ENCODE data around the gene PRR18.

PRR18 gene

GRCh38 chr6:166334878-166335277 is 26.7 kb upstream of the PRR18 start:
- Histone ChIP-seq H3K4me1 (ENCODE audit: control insufficient read depth in 2 of 2, insufficient read depth in 2 of 2, low read length in 2 of 2) (peaks cover 7 to 9% of the 10 kb centered on the region in 2 donors), H3K36me3 (ENCODE audit: control insufficient read depth in 2 of 2, insufficient read depth in 2 of 2, low read length in 2 of 2) (peaks cover 14 to 25% of the 10 kb centered on the region in 2 donors)

GRCh38 chr6:166333172-166333995 is 25.2 kb upstream of the PRR18 start:
- Histone ChIP-seq H3K4me3 (ENCODE audit: low read length in 2 of 2) (no peak overlapping the region), H3K9ac (ENCODE audit: low read depth in 1 of 2, low read length in 2 of 2) (no peak overlapping the region), H3K36me3 (ENCODE audit: control insufficient read depth in 2 of 2, insufficient read depth in 2 of 2, low read length in 2 of 2) (peaks cover 14 to 31% of the 10 kb centered on the region in 2 donors), H3K27me3 (ENCODE audit: control insufficient read depth in 2 of 2, insufficient read depth in 2 of 2, low read length in 2 of 2) (no peaks in the 10 kb centered on the region), H3K4me1 (ENCODE audit: control insufficient read depth in 2 of 2, insufficient read depth in 2 of 2, low read length in 2 of 2) (peaks cover 6 to 9% of the 10 kb centered on the region in 2 donors), H3K9me3 (ENCODE audit: control insufficient read depth in 2 of 2, low read length in 2 of 2) (no peaks in the 10 kb centered on the region), H3K27ac (ENCODE audit: low read depth in 2 of 2, low read length in 2 of 2) (no peak overlapping the region)

More at GRCh38 chr6:166334878-166335277, 26.7 kb upstream of the PRR18 start:
- H3K27me3 ChIP-seq (ENCODE audit: control insufficient read depth in 2 of 2, insufficient read depth in 2 of 2, low read length in 2 of 2): no peaks in the 10 kb centered on the region
- H3K9me3 ChIP-seq (ENCODE audit: control insufficient read depth in 2 of 2, low read length in 2 of 2): no peaks in the 10 kb centered on the region
- no peak overlapping the region for H3K27ac ChIP-seq (ENCODE audit: low read depth in 2 of 2, low read length in 2 of 2)
- H3K4me3 ChIP-seq (ENCODE audit: low read length in 2 of 2): no peak overlapping the region
- H3K9ac ChIP-seq (ENCODE audit: low read depth in 1 of 2, low read length in 2 of 2): no peak overlapping the region

GRCh38 chr6:166331503-166332415 is 23.6 kb upstream of the PRR18 start:
- Histone ChIP-seq H3K27me3 (ENCODE audit: control insufficient read depth in 2 of 2, insufficient read depth in 2 of 2, low read length in 2 of 2) (no peaks in the 10 kb centered on the region), H3K36me3 (ENCODE audit: control insufficient read depth in 2 of 2, insufficient read depth in 2 of 2, low read length in 2 of 2) (peaks cover 13 to 31% of the 10 kb centered on the region in 2 donors), H3K9ac (ENCODE audit: low read depth in 1 of 2, low read length in 2 of 2) (no peak overlapping the region), H3K27ac (ENCODE audit: low read depth in 2 of 2, low read length in 2 of 2) (no peak overlapping the region), H3K4me3 (ENCODE audit: low read length in 2 of 2) (no peak overlapping the region), H3K4me1 (ENCODE audit: control insufficient read depth in 2 of 2, insufficient read depth in 2 of 2, low read length in 2 of 2) (peaks cover 6 to 9% of the 10 kb centered on the region in 2 donors), H3K9me3 (ENCODE audit: control insufficient read depth in 2 of 2, low read length in 2 of 2) (no peaks in the 10 kb centered on the region)

- peaks cover 6 to 9% of the 10 kb centered on the region in 2 donors for H3K4me1 ChIP-seq (ENCODE audit: control insufficient read depth in 2 of 2, insufficient read depth in 2 of 2, low read length in 2 of 2)
- no peak overlapping the region for H3K9ac ChIP-seq (ENCODE audit: low read depth in 1 of 2, low read length in 2 of 2)
- no peaks in the 10 kb centered on the region for H3K27me3 ChIP-seq (ENCODE audit: control insufficient read depth in 2 of 2, insufficient read depth in 2 of 2, low read length in 2 of 2)
- no peak overlapping the region for H3K4me3 ChIP-seq (ENCODE audit: low read length in 2 of 2)
- peaks cover 18 to 33% of the 10 kb centered on the region in 2 donors for H3K36me3 ChIP-seq (ENCODE audit: control insufficient read depth in 2 of 2, insufficient read depth in 2 of 2, low read length in 2 of 2)
- no peak overlapping the region for H3K27ac ChIP-seq (ENCODE audit: low read depth in 2 of 2, low read length in 2 of 2)
- H3K9me3 ChIP-seq (ENCODE audit: control insufficient read depth in 2 of 2, low read length in 2 of 2): no peaks in the 10 kb centered on the region
Measured at GRCh38 chr6:166330612-166331011, 22.4 kb upstream of the PRR18 start.

GRCh38 chr6:166325383-166326042 is 17.3 kb upstream of the PRR18 start:
- peaks cover 33 to 49% of the 10 kb centered on the region in 2 donors for H3K36me3 ChIP-seq (ENCODE audit: control insufficient read depth in 2 of 2, insufficient read depth in 2 of 2, low read length in 2 of 2)
- no peaks in the 10 kb centered on the region for H3K9me3 ChIP-seq (ENCODE audit: control insufficient read depth in 2 of 2, low read length in 2 of 2)
- peaks cover 0 to under 1% of the 10 kb centered on the region in 2 donors for H3K4me1 ChIP-seq (ENCODE audit: control insufficient read depth in 2 of 2, insufficient read depth in 2 of 2, low read length in 2 of 2)
- H3K27ac ChIP-seq (ENCODE audit: low read depth in 2 of 2, low read length in 2 of 2): no peak overlapping the region
- H3K4me3 ChIP-seq (ENCODE audit: low read length in 2 of 2): no peak overlapping the region
- no peaks in the 10 kb centered on the region for H3K27me3 ChIP-seq (ENCODE audit: control insufficient read depth in 2 of 2, insufficient read depth in 2 of 2, low read length in 2 of 2)
- H3K9ac ChIP-seq (ENCODE audit: low read depth in 1 of 2, low read length in 2 of 2): no peak overlapping the region

GRCh38 chr6:166323395-166323794 is 15.2 kb upstream of the PRR18 start:
- H3K9ac ChIP-seq (ENCODE audit: low read depth in 1 of 2, low read length in 2 of 2): no peak overlapping the region

GRCh38 chr6:166318649-166319600 is 10.7 kb upstream of the PRR18 start:
- Histone ChIP-seq H3K4me1 (ENCODE audit: control insufficient read depth in 2 of 2, insufficient read depth in 2 of 2, low read length in 2 of 2) (no peaks in the 10 kb centered on the region), H3K9ac (ENCODE audit: low read depth in 1 of 2, low read length in 2 of 2) (no peak overlapping the region), H3K9me3 (ENCODE audit: control insufficient read depth in 2 of 2, low read length in 2 of 2) (no peaks in the 10 kb centered on the region), H3K27ac (ENCODE audit: low read depth in 2 of 2, low read length in 2 of 2) (no peak overlapping the region), H3K27me3 (ENCODE audit: control insufficient read depth in 2 of 2, insufficient read depth in 2 of 2, low read length in 2 of 2) (no peaks in the 10 kb centered on the region), H3K36me3 (ENCODE audit: control insufficient read depth in 2 of 2, insufficient read depth in 2 of 2, low read length in 2 of 2) (peaks cover 15 to 21% of the 10 kb centered on the region in 2 donors), H3K4me3 (ENCODE audit: low read length in 2 of 2) (no peak overlapping the region)

More at GRCh38 chr6:166323395-166323794, 15.2 kb upstream of the PRR18 start:
- Histone ChIP-seq H3K36me3 (ENCODE audit: control insufficient read depth in 2 of 2, insufficient read depth in 2 of 2, low read length in 2 of 2) (peaks cover 37 to 47% of the 10 kb centered on the region in 2 donors), H3K4me1 (ENCODE audit: control insufficient read depth in 2 of 2, insufficient read depth in 2 of 2, low read length in 2 of 2) (no peaks in the 10 kb centered on the region), H3K9me3 (ENCODE audit: control insufficient read depth in 2 of 2, low read length in 2 of 2) (no peaks in the 10 kb centered on the region), H3K27me3 (ENCODE audit: control insufficient read depth in 2 of 2, insufficient read depth in 2 of 2, low read length in 2 of 2) (no peaks in the 10 kb centered on the region), H3K4me3 (ENCODE audit: low read length in 2 of 2) (no peak overlapping the region), H3K27ac (ENCODE audit: low read depth in 2 of 2, low read length in 2 of 2) (no peak overlapping the region)

- H3K9ac ChIP-seq (ENCODE audit: low read depth in 1 of 2, low read length in 2 of 2): no peak overlapping the region
- no peaks in the 10 kb centered on the region for H3K9me3 ChIP-seq (ENCODE audit: control insufficient read depth in 2 of 2, low read length in 2 of 2)
- H3K27ac ChIP-seq (ENCODE audit: low read depth in 2 of 2, low read length in 2 of 2): no peak overlapping the region
- no peak overlapping the region for H3K4me3 ChIP-seq (ENCODE audit: low read length in 2 of 2)
- peaks cover 12 to 17% of the 10 kb centered on the region in 2 donors for H3K36me3 ChIP-seq (ENCODE audit: control insufficient read depth in 2 of 2, insufficient read depth in 2 of 2, low read length in 2 of 2)
- no peaks in the 10 kb centered on the region for H3K4me1 ChIP-seq (ENCODE audit: control insufficient read depth in 2 of 2, insufficient read depth in 2 of 2, low read length in 2 of 2)
- no peaks in the 10 kb centered on the region for H3K27me3 ChIP-seq (ENCODE audit: control insufficient read depth in 2 of 2, insufficient read depth in 2 of 2, low read length in 2 of 2)
Measured at GRCh38 chr6:166318227-166318626, 10.0 kb upstream of the PRR18 start.
